HG03025 (cell line): ENCODE measurements around the gene KBTBD13.
"Not testable (repeated sequence)": the region's sequence is repeated elsewhere in the genome, so short reads cannot be mapped to it uniquely, and the experiment has no call there.

Experiments used
- ATAC-seq: cut with Tn5 transposase; IDR thresholded peaks from one replicate; pipeline ENCODE4 v1.9.1; 2021; ENCODE audit warnings: mild to moderate bottlenecking, moderate library complexity; ENCODE audit not compliant: unreplicated experiment, low FRiP score

Gene KBTBD13

DNA sequence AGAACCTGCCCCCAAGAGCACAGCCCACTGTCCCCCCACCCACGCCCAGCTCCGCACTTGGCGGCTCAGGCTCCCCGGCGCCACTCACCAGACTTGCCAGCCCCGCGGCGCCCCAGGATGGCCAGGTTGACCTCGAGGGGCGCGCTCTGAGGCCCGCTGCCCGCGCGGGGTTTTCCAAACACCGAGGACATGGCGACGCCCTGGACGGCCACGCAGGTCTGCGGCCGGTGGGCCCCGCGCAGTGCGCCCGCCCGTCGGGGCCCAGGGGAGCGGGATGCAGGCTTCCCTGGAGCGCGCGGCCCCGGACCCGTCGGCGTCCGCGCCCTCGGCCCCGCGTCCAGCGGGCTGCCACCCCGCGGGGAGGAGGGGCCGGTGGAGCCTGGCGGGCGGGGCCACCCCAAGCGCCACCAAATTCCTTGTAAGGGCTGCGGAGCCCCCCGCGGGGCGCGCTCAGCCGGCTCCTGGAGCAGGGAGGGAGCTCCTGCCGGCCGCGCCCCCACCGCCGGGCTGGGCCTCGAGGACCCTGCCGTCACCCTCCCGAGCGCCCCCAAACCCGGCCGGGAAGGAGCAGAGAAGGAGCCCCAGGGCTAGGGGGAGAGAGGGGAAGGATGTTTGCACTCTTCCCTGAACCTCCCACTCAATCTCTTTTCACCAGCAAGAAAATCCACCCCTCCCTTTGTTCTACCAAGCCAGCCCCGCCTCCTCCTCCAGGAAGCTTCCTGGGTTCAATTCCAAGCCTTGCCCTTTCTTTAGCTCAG, 8.7 kb upstream of the KBTBD13 start, which contains the start of gene RASL12:
RASL12 (minus strand) TSS at position 347 of the 758 bp plus-strand sequence; CDS start at position 191, 156 bp downstream.
- ATAC-seq: no peak

DNA sequence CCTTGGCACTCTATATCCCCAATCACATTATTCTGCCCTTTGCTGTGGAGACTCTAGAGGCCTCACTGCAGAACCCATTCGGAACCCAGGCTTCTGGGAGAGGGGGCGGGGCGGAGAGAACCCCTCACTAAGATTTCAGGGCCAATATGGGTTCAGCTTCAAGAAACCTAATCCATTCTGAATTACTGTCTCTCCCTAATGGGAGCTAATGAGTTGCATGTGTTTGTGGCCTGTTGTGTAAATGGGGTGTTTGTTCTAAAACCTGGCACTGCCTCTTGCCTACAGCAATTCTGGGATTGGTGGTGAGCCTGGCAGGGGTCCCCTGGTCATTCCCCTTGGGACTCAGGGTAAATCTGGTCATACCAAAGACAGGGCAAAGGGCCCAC, 8.2 kb upstream of the KBTBD13 start:
- ATAC-seq: no peak

DNA sequence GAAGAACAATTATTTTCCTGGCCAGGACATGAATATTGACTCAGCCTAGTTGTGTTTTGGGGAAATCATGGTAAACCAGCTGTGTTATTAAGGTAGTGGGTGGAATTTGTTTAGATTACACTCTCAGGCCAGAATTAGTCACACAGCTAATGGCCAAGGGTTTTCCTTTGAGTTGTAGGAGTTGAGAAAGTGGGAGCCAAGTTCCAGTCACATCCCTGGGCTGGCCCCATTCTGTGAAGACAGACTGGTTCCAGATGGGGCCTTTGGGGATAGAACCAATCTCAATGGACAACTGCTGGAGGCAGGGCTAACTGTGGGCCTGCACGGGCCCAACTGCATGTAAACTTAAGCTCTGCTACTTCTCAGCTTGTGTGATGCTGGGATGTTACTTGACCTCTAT, 7.4 kb upstream of the KBTBD13 start:
- no peak for ATAC-seq

DNA sequence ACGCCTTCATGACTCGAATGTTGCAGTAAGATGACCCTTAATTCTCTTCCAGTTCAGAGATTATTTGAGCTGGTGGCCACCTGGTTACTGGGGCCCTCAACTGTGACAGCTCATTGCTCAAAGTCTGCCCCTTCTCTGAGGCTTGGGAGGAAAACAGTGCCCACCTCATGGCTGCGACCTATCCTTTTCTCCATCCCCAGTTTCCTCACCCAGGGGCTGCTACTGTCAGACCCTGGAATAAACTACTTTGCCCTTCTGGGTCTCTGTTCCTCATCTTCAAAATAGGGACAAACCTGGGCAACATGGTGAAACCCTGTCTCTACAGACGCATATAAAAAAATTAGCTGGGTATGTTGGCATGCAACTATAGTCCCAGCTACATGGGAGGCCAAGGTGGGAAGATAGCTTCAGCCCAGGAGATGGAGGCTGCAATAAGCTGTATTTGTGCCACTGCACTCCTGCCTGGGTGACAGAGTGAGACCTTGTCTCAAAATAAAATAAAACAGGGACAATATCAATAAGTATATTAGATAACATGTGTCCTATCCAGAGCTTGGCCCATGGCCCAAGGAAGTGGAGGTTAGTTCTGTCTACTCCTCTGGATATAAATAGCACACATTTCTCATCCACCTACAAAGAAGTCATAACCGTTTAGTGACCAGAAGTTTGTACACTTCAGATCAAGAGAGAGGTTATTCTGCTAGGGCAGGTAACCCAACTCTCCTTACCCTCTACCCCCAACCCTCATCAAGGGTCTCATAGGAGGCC, 6.6 kb upstream of the KBTBD13 start:
- no peak for ATAC-seq

DNA sequence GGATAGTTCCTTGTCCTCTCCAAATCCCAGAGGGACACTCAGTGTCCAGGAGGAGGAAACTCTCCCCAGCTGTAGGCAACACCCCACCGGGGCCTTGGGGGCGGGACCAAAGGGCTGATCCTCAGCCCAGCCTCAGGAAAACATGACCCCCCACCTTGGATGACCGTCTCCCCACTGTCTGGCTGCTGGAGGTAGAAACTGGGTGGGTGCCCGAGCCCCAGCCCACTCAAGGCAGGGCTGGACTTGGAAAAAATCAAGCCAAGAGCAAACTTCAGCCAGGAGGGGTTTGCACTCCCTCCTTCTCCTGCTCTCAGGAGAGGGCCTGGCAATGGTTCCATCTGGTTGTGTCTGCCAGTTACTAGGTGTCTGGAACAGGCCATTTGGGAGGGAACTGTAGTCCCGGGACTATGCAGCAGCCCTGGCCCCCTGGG, 5.2 kb upstream of the KBTBD13 start:
- no peak for ATAC-seq

DNA sequence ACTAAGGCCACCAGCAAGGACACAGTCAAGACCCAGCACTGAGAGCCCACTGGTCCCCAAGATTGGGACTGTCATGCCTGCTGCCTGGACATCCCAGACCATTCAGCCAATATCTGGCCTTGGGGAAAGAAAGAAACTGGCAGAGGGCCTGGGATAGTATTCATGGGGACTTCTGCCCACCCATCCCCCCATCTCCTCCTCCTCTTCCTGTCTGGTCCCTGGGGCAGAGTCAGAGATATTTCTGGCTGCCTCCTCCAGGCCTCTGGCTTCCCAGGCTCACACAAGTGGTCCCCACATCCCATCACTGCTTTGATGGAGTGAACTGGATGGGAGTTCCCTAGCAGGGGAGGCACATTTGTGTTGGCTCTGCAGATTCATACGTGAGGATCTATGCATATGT, 4.5 kb upstream of the KBTBD13 start:
- no peak for ATAC-seq

DNA sequence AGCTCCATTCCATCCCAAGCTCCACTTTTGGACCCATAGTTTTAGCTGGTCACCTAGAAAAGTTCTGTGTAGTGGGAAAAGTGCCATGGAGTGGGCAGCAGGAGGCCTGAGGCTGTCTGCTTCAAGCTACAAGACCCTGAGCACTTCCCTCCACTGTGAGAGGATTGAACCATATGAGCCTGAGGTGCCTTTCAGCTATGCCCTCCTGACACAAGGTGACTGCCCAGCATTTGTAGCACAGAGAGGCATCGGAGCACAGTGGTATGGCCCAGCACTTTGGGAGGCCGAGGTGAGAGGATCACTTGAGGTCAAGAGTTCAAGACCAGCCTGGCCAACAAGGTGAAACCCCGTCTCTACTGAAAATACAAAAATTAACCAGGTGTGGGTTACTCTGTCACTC, 3.9 kb upstream of the KBTBD13 start:
- ATAC-seq: no peak

DNA sequence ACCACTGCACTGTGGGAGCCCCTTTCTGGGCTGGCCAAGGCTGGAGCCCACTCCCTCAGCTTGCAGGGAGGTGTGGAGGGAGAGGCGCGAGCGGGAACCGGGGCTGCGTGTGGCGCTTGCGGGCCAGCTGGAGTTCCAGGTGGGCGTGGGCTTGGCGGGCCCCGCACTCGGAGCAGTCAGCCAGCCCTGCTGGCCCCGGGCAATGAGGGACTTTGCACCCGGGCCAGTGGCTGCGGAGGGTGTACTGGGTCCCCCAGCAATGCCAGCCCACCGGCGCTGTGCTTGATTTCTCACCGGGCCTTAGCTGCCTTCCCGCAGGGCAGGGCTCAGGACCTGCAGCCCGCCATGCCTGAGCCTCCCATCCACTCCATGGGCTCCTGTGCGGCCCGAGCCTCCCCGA, 1.6 kb upstream of the KBTBD13 start:
- not testable (repeated sequence) for ATAC-seq

DNA sequence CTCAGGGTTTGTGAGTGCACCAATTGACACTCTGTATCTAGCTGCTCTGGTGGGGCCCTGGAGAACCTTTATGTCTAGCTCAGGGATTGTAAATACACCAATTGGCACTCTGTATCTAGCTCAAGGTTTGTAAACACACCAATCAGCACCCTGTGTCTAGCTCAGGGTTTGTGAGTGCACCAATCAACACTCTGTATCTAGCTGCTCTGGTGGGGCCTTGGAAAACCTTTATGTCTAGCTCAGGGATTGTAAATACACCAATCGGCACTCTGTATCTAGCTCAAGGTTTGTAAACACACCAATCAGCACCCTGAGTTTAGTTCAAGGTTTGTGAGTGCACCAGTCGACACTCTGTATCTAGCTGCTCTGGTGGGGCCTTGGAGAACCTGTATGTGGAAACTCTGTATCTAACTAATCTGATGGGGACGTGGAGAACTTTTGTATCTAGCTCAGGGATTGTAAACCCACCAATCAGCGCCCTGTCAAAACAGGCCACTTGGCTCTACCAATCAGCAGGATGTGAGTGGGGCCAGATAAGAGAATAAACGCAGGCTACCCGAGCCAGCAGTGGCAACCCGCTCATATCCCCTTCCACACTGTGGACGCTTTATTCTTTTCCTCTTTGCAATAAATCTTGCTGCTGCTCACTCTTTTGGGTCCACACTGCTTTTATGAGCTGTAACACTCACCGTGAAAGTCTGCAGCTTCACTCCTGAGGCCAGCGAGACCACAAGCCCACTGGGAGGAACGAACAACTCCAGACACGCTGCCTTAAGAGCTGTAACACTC, 745 bp upstream of the KBTBD13 start:
- ATAC-seq: not testable (repeated sequence)

DNA sequence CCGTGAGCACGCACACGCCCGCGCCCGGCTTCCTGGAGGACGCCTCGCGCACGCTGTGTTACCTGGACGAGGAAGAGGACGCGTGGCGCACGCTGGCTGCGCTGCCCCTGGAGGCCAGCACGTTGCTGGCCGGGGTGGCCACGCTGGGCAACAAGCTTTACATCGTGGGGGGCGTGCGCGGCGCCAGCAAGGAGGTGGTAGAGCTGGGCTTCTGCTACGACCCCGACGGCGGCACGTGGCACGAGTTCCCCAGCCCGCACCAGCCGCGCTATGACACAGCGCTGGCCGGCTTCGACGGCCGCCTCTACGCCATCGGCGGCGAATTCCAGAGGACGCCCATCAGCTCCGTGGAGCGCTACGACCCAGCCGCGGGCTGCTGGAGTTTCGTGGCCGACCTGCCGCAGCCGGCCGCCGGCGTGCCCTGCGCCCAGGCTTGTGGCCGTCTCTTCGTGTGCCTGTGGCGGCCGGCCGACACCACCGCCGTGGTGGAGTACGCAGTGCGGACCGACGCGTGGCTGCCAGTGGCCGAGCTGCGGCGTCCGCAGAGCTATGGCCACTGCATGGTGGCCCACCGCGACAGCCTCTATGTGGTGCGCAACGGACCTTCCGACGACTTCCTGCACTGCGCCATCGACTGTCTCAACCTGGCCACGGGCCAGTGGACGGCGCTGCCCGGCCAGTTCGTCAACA, 890 bp downstream of the KBTBD13 start:
- ATAC-seq: no peak

DNA sequence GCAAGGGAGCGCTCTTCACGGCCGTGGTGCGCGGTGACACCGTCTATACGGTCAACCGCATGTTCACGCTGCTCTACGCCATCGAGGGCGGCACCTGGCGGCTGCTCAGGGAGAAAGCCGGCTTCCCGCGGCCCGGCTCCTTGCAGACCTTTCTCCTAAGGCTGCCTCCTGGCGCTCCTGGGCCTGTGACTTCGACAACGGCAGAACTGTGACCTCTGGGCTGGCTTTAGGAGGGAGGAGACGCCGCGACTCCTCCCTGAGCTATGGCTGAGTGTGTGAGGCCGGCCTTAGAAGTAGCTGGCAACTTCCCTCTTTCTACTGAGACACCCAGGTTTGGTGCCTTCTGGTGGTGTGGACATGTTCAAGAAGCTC, 1.4 kb downstream of the KBTBD13 start:
- ATAC-seq: no peak

DNA sequence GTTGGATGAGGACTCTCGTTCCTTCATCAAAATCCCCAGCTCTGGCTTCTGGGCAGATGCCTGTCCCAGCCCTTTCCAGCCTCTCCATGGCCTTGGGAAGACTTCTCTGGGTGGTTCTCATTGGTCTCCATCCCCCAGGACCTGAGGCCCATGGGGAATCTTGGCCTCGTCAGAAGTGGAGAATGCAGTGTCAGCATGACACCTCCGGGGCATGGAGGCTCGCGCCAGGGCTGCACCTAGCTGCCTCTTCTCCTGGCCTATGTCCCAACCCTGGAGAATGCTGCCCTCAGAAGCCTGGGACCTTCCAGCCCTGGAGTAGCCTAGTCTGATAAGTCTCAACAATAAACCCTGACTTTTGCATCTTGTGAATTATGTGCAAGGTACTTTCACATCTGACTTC, 3.0 kb downstream of the KBTBD13 start:
- no peak for ATAC-seq

DNA sequence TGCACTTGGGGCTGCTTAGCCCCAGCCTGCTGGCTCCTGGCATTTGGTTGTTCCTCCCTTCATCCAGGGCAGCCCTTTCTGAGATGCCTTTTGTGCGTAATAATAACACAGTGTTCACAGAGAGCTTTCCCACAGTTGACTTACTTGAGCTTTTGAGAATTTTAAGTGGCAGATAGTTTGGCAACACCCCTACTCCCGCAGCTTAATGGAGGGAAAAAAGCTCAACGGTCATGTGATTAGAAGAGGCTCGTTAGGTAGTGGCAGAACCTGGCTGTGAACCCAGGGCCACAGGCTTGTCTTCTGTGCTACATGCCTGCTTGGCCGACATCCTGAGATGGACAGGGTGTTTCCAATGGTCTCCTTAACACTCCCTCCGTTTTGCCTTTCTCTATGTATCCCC, 4.7 kb downstream of the KBTBD13 start:
- no peak for ATAC-seq

DNA sequence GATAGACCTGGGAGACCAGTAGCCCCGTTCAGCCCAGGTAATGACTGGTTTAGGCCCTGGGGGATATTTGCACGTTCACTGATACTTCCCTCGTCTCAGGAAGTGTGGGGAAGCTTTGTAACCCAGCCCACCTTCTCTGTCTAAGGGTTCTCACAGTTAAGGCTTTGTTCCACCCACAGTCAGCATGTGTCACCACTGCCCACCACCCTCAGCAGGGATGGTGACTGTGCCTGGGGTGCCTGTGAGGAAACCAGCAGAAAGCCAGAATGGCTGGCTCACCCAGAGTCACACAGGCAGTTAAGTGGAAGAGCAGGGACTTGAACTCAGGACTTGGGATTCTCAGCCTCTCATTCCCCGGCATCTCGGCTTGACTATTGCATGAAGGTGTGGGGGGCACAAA, 5.2 kb downstream of the KBTBD13 start:
- no peak for ATAC-seq

DNA sequence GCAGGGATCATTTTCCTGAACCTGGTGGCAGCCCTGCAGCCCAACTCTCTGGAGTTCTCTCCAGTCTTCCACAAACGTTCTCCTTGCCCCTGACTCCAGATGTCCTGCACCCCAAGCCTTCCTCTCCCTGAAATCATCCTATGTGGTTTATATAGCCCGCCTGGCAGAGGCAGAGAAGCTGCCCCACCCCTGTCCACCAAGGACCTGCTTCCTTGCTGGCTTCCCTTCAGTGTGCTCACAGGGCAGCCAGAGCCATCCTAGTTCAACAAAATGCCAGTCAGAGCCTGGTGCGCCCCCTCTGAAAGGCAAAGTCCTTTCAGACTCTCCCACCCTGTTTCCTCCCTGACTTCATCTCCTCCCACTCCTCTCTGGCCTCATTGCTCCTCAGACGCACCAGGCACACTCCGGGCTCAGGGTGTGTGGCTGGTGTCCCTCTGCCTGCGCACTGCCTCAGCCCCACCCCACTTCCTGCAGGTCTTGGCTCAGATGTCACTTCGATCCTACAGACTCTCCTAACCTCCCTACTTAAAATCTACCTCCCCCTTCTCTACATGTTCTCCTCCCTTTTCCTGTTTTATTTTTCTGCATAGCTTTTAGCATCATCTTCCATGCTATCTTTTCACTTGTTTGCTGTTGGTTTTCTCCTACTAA, 5.9 kb downstream of the KBTBD13 start:
- ATAC-seq: no peak

DNA sequence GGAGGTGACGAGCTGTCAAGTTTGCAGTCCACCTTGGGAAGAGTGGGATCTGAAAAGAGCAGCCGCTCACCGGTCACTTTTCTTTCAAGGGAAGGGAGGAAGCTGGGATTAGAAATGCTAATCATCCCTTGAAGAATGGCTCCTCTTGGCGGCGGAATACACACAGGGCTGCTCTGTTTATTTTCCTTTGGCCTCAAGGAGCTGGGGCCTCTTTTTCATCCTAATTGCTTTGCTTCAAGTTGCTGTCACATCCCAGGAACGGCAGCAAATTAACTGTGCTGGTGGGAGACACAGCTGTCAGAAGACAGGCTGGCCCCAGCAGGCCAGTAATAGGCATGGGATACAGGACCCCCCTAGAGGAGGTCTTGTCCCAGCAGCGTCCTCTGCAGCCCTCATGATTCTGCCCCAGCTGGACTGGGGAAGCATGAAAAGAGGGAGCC, 6.7 kb downstream of the KBTBD13 start:
- no peak for ATAC-seq

DNA sequence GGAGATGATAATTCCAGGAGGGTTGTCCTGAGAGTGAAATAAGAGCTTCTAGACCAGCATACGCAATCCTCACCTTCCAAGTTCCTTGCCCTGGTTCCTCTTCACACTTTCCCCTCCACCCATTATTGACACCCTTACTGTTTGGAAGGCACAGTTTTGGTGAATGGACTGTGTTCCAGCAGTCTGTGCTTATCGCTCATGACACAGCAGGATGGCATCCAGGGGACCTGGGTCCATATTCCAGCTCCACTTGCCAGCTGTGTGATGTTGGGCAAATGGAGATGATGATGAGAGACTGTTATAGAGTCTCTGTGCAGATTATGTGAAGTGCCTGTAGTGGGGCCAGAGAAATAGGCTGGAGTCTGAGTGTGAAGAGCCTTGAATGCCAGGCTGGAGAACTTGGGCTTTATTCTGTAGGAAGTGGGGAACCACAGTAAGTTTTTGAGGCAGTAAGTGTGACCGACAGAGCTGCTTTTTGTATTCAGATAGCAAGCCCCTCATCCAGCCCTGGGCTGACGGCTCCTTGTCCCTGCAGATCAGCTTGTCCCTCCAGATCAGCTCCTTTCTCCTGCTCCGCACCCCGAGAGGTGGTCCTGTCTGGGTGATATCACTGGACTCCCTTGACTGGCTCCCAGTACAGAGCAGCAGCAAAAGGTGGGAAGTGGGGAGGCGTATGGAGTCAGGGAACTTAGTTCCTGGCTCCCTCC, 8.1 kb downstream of the KBTBD13 start:
- no peak for ATAC-seq

DNA sequence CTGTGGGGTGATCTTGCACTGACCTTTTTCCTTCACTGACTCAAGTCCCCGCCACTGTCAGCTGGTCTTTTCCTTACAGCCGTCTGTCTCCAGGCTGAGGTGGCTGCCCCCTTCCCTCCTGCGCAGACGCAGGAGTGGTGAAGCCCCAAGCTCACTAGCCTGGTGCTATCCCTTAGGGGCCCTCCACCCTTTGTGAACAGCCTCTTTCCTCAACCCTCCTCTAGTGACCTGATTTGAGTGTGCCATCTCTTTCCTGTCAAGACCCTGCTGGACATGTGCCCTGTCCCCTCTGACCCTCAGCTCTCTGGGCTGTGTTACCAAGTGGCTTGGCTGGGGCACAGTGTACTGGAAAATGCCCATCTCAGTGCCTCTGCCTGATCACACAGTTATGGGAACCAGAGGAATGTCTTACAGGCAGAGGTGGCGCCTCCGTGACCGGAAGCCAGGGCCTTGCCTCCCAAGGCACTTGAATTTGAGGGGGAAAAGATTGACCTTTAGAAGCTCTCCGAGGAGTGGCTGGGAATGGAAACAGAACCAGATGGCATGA, 8.7 kb downstream of the KBTBD13 start:
- no peak for ATAC-seq

DNA sequence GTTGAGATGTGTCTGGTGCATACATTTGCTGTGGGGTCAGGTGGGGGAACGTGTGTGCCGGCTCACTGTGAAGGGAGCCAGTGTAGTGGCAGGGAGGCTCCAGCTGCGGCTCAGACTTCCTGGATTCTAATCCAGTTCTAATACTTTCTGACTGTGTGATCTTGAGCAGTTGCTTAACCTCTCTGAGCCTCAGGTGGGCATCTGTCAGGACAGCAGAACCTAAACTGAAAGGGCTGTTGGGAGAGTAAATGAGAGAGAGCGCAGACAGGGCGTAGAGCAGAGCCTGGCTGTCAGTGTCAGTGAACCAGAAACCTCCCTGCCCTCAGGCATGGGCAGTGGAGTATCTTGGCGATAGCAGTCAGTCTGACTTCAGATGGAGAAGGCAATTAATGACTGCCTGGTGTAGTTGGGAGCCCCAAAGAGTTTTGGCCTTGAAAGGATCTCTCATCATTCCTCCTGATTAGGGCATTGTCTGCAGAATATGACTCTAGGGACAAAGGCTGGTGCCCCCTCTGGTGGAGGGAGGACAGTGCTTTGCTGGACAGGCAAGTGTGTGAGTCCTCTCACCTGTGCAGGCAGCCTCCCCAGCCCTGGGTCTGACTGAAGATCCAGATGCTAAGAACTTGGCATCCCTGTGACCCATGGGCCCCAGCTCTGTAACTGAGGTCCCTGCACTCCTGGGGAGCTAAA, 9.6 kb downstream of the KBTBD13 start:
- ATAC-seq: no peak
